ENCODE results near the gene LAMA1.

Gene LAMA1

DNA sequence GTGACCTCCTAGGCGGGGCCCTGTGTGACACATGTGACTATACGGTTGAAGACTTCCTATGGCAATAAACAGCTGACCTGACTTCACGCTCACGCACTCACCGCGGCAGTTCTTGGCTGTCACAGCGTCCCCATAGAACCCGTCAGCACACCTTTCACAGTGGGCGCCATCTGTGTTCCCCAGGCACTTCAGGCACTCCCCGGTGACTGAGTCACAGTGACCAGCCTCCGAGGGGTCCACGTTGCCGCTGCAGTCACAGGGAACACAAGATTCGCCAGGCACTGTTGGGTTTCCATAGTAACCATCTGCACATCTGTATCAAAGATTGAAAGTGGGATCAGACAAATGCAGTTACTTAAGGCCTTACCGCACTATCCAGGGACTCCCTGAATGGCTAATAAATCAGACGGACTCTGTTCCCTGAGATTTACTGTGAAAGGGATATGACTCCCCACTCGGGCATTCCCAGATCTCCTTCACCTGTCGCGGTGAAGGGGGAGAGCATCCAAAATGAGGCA, 94.5 kb downstream of the LAMA1 start:
- H3K9me3 Mint-ChIP-seq = peaks cover 9 to 35% of the 10 kb centered on the region in 2 donors
- no peak overlapping the region for H3K4me3 Mint-ChIP-seq
- DNase-seq = no peak
- ATAC-seq (replicated peaks) = no peak
- H3K4me1 Mint-ChIP-seq (ENCODE audit: low read depth in 2 of 2) = no peaks in the 10 kb centered on the region
- no peaks in the 10 kb centered on the region for H3K36me3 Mint-ChIP-seq (ENCODE audit: insufficient read depth)
- H3K27ac Mint-ChIP-seq = no peak overlapping the region
- no peaks in the 10 kb centered on the region for H3K27me3 Mint-ChIP-seq

DNA sequence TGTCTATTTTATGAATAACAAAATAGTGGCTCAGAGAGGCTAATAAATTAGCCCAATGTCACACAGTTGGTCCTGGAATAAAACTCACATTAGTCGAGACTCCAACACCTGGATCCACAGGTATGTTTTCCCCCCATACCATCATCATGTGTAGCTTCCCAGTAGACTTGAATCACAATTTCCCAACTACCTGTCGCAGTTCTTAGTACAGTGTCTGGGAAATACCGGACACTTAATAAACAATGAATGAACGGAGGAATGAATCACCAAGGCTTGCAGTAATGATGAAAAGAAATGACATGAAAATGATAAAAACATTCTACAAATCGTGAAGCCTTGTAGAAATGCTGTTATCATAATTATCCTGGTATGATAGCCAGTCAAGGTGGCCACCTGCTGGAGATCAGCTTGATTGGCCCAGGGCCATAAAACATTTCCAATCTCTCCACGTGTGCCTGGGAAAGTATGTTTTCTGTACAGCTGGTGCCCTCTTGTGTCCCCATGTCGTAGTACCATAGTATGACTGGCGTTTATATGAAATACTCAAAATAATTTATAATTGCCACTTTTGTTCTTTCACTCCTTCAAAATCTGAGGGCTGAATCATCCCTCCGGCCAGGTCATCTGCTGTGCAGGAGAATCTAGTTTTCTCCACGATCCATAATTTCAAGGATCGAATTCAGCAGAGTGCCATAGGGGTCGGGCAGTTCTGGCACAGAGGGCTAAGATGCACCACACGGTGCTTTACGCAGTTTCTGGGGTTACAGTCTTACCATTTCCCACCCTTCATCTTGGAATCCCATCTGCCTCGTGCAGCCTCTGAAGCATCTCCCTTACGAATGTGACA, 95.4 kb downstream of the LAMA1 start:
- H3K36me3 Mint-ChIP-seq (ENCODE audit: insufficient read depth) = no peaks in the 10 kb centered on the region
- no peaks in the 10 kb centered on the region for H3K27me3 Mint-ChIP-seq
- H3K4me1 Mint-ChIP-seq (ENCODE audit: low read depth in 2 of 2) = no peaks in the 10 kb centered on the region
- H3K4me3 Mint-ChIP-seq = no peak overlapping the region
- DNase-seq (no peak), ATAC-seq (replicated peaks) (no peak)
- H3K9me3 Mint-ChIP-seq = peaks cover 5 to 35% of the 10 kb centered on the region in 2 donors
- no peak overlapping the region for H3K27ac Mint-ChIP-seq

DNA sequence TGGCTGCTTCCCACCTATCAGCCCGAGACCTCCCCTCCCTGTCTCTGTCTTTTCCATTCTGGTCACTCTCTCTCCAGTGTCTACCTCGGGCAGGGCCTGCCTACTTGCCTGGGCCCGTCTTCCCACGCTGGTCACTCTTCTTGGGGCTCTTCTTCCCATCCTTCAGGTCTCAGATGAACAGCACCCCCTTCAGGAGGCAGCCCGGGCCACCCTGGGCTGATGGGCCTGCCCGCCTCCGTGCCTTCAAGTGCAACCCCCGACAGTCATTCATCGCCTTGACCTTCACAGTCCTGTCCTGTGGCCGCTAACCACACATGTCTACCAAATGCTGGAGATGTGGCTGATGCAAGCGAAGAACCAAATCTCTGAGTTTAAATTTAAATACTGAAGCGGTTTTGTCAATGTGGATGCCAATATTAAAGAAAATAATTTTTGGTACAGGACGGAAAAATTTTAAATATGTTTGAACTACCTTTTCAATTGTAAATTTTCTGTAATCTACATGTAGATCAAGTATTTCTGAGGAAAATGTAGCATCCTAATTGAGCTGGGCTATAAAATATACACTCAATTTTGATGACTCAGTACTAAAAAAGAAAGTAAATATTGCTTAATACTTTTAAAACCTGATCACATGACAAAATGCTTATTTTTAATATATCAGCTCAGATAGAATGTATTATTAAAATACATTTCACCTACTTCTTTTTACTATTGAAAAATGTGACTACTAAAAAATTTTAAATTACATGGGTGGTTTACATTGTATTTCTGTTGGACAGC, 96.4 kb downstream of the LAMA1 start:
- Mint-ChIP-seq H3K4me1 (ENCODE audit: low read depth in 2 of 2) (no peaks in the 10 kb centered on the region), H3K27ac (no peak overlapping the region), H3K9me3 (peaks cover 5 to 34% of the 10 kb centered on the region in 2 donors), H3K27me3 (no peaks in the 10 kb centered on the region), H3K36me3 (ENCODE audit: insufficient read depth) (no peaks in the 10 kb centered on the region), H3K4me3 (no peak overlapping the region)
- DNase-seq = no peak
- ATAC-seq (replicated peaks) = no peak

DNA sequence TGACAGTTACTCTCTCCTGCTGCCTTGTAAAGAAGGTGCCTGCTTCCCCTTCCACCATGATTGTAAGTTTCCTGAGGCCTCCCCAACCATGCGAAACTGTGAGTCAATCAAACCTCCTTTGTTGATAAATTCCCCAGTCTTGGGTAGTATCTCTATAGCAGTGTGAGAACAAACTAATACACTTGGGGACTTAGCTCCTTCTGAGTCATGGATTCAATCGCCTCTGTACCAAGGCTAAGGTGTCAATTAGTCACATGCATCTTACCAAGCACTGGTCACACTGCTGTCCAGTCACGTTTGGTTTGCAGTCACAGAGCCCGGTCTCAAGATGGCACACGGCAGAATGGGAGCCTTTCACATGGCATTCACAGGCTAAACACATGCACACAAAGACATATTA, 100.6 kb downstream of the LAMA1 start:
- Mint-ChIP-seq H3K27ac (no peak overlapping the region), H3K36me3 (ENCODE audit: insufficient read depth) (no peaks in the 10 kb centered on the region), H3K4me1 (ENCODE audit: low read depth in 2 of 2) (no peaks in the 10 kb centered on the region), H3K27me3 (no peaks in the 10 kb centered on the region), H3K4me3 (no peak overlapping the region), H3K9me3 (peaks cover 2 to 22% of the 10 kb centered on the region in 2 donors)
- DNase-seq (no peak), ATAC-seq (replicated peaks) (no peak)

DNA sequence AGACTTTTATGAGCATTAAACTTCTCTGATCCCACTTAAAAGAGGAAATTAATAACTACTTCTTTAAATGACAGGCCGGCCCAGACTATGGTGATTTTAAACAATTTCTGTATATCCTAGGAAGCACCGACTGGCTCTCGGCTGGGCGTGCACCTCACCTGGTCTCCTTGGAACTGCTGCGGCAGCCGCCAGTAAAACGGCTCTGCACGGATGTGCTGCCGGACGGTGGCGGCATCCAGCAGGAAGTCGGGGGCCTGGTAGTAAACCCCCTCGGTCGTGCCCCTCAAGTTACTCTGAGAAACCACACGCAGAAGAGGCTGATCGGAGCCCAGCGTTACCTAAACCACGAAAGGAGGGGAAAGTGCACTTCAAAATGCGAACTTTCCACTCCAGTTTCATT, 106.5 kb downstream of the LAMA1 start:
- Mint-ChIP-seq H3K9me3 (peaks cover 3 to 7% of the 10 kb centered on the region in 2 donors), H3K27ac (no peak overlapping the region)

DNA sequence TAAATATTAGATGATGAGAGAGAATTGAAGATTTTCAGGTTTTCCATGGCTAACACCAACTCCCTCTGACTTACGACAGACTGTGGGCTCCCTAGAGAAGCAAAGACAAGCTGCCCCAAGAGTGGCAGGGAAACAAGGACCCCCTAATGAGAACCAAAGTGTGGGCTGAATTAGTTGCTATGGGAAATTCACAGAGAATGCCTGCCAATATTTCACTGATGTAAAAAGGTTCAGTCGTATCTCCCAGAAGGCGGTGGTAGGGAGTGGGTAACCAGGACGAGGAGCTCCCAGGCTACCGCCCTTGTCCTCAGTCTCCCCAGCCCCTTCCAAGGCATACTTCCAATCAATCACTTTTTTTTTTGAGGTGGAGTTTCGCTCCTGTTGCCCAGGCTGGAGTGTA, 113.6 kb downstream of the LAMA1 start:
- DNase-seq = no peak
- Mint-ChIP-seq H3K4me1 (ENCODE audit: low read depth in 2 of 2) (no peaks in the 10 kb centered on the region), H3K27me3 (no peaks in the 10 kb centered on the region), H3K36me3 (ENCODE audit: insufficient read depth) (no peaks in the 10 kb centered on the region), H3K4me3 (no peak overlapping the region), H3K9me3 (peaks cover 2 to 13% of the 10 kb centered on the region in 2 donors), H3K27ac (no peak overlapping the region)
- no peak for ATAC-seq (replicated peaks)

More for the DNA sequence above, 106.5 kb downstream of the LAMA1 start:
- no peak overlapping the region for H3K4me3 Mint-ChIP-seq
- H3K27me3 Mint-ChIP-seq = no peaks in the 10 kb centered on the region
- no peaks in the 10 kb centered on the region for H3K4me1 Mint-ChIP-seq (ENCODE audit: low read depth in 2 of 2)
- H3K36me3 Mint-ChIP-seq (ENCODE audit: insufficient read depth) = no peaks in the 10 kb centered on the region
- ATAC-seq (replicated peaks) (no peak), DNase-seq (no peak)

DNA sequence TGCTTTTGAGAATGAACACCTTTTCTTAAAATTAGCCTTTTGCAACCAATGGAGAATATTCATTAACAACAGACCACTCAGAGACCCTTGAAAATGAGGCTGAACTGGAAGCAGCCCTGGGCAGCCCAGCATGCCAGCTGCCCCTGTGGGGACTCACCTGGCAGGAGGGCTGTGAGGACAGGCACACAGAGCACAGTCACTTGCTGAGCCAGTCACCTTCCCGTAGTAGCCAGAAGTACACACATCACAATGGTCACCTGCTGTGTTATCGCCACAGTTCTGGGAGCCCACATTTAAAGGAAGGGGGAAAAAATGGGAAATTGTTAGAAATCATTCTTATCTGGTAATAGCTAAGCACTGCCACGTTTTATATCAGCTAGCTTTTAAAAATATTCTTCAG, 115.5 kb downstream of the LAMA1 start:
- H3K27ac Mint-ChIP-seq = no peak overlapping the region
- ATAC-seq (replicated peaks) (no peak), DNase-seq (no peak)
- H3K36me3 Mint-ChIP-seq (ENCODE audit: insufficient read depth) = no peaks in the 10 kb centered on the region
- H3K4me1 Mint-ChIP-seq (ENCODE audit: low read depth in 2 of 2) = no peaks in the 10 kb centered on the region
- no peak overlapping the region for H3K4me3 Mint-ChIP-seq
- H3K27me3 Mint-ChIP-seq = no peaks in the 10 kb centered on the region
- H3K9me3 Mint-ChIP-seq = peaks cover 3 to 21% of the 10 kb centered on the region in 2 donors

DNA sequence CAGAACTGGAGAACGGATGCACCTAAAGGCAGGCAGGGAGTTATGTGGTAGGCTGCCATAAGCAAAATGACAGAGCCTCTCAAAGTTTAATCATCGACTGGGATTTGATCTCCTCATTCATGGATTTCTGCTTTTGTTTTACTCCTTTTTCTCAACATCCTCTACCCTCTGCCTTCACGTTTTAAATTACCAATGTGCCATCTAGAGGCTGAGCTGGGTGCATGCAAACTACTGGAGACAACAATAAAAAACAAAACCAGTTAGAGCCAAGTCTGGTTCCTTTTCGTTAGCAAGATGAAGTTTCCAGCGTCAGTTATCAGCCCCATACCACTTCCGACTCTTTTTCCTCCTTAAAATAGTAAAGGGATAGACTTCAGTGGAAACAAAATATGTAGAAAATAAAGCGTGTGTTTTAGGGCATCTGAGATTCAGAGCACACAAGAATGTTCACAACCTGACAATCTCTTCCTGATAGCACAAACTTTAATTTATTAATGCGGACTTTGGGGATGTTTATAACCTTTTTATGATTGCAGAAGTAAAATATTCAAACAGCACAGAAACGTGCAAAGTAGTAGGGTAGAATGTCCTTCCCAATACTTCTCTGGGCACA, 117.0 kb downstream of the LAMA1 start:
- ATAC-seq (replicated peaks) (no peak), DNase-seq (no peak)
- Mint-ChIP-seq H3K36me3 (ENCODE audit: insufficient read depth) (no peaks in the 10 kb centered on the region), H3K27me3 (no peaks in the 10 kb centered on the region), H3K27ac (no peak overlapping the region), H3K4me1 (ENCODE audit: low read depth in 2 of 2) (no peaks in the 10 kb centered on the region), H3K9me3 (peaks cover 3 to 21% of the 10 kb centered on the region in 2 donors), H3K4me3 (no peak overlapping the region)

DNA sequence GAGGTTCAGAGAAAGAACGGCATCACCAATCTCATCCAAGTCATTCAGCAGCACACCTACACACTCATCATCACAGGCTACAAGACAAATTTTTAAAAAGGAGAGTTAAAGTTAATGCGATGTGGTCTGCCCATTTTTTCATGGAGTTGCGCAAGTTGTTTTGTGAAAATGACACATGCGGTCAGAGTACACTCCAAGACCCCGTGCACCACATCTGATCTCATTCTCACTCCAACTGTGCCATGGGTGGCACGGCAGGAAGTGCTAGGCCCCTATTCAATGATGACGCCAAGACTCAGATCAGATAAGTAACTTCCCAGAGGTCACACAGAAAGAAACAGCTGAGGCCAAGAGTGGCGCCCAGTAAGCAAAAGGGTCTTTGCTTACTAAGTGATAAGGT, 119.8 kb downstream of the LAMA1 start:
- Mint-ChIP-seq H3K9me3 (peaks cover 2 to 7% of the 10 kb centered on the region in 2 donors), H3K27me3 (no peaks in the 10 kb centered on the region), H3K36me3 (ENCODE audit: insufficient read depth) (no peaks in the 10 kb centered on the region), H3K4me3 (no peak overlapping the region), H3K27ac (no peak overlapping the region), H3K4me1 (ENCODE audit: low read depth in 2 of 2) (no peaks in the 10 kb centered on the region)
- ATAC-seq (replicated peaks) = no peak
- DNase-seq = no peak

DNA sequence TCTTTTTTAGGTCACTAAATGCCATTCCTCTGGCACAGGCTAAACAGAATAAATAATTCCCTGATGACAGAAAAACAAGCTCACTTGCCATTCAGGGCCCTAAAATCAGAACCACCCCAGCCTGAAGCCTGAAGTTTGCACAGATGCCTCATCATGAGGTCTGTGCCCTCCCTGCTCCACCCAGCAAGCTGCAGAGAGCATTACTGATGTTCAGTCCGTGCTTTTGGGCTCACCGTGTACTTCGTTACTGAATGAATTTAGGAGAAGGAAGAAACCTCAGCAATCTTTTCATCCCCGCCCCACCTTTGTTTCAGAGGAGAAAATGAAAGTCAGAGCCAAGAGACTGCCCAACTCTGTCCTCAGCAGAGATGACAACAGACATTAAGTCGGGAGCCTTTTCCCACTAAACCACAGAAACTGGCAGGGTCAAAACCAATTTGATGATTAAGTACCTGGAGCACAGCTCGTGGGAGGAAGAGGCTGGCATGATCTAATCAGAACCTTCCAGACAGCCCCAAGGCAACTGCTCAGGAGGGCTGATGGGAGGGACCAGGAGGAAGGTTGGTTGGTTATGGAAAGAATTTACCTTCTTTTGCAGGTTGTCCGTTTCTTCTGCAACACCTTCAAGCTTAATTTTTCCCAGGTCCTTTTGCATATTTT, 122.7 kb downstream of the LAMA1 start:
- DNase-seq (no peak), ATAC-seq (replicated peaks) (no peak)
- Mint-ChIP-seq H3K27me3 (no peaks in the 10 kb centered on the region), H3K36me3 (ENCODE audit: insufficient read depth) (no peaks in the 10 kb centered on the region), H3K9me3 (peaks cover 5 to 13% of the 10 kb centered on the region in 2 donors), H3K27ac (no peak overlapping the region), H3K4me3 (no peak overlapping the region), H3K4me1 (ENCODE audit: low read depth in 2 of 2) (no peaks in the 10 kb centered on the region)

DNA sequence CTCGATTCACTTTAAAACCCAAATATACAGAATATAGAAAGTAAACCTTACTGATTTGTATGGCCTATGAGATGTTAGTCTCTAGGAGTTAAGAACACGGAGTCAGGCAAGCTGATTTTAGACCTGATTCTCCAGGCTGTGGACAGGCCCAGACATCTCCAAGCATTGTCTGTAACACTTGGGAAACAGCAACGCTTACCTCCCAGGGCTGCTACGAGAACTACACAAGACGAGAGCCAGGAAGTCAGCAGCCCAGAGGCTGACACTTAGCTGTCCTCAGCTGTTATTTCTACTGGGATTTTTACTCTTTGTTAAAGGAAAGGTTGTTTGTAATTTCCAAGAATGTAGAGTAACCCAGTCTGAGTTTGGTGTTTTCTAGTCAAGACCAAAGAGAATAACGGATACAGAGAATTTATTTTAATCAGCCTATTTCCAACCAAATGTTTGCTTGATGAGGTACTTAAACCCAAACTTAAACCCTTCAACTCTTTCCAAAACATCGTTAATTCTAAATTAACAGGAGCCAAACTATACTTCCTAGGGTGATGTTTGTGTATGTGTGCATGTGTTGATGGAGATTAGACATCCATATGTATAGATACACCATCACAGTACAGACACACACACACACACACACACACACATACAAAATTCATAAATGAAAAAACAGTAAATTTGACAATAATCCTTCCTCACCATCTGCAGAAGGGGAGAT, 123.4 kb downstream of the LAMA1 start:
- H3K27ac Mint-ChIP-seq = no peak overlapping the region
- no peak overlapping the region for H3K4me3 Mint-ChIP-seq
- no peaks in the 10 kb centered on the region for H3K27me3 Mint-ChIP-seq
- peaks cover 5 to 13% of the 10 kb centered on the region in 2 donors for H3K9me3 Mint-ChIP-seq
- ATAC-seq (replicated peaks) (no peak), DNase-seq (no peak)
- no peaks in the 10 kb centered on the region for H3K4me1 Mint-ChIP-seq (ENCODE audit: low read depth in 2 of 2)
- H3K36me3 Mint-ChIP-seq (ENCODE audit: insufficient read depth) = no peaks in the 10 kb centered on the region

DNA sequence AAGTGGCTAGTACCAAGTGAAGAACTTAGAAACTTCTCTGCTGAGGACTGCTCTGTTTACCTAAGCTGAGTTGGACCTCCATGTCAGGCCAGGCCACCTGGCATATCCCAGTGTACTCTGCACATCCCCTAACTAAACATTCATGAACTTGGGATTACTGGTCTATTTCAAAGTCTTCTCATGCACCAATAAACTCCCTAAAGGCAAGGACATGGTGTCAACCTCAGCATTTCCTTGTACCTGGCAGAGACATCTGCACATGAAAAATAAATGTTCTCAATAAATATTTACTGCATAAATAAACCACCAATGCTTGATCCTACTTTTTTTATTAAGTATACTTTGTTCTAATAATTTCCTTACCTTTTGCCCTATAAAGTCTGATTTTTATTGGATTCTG, 124.8 kb downstream of the LAMA1 start:
- H3K27ac Mint-ChIP-seq = no peak overlapping the region
- no peaks in the 10 kb centered on the region for H3K4me1 Mint-ChIP-seq (ENCODE audit: low read depth in 2 of 2)
- DNase-seq = no peak
- no peaks in the 10 kb centered on the region for H3K27me3 Mint-ChIP-seq
- ATAC-seq (replicated peaks) = no peak
- no peaks in the 10 kb centered on the region for H3K36me3 Mint-ChIP-seq (ENCODE audit: insufficient read depth)
- H3K9me3 Mint-ChIP-seq = peaks cover 5 to 11% of the 10 kb centered on the region in 2 donors
- no peak overlapping the region for H3K4me3 Mint-ChIP-seq

DNA sequence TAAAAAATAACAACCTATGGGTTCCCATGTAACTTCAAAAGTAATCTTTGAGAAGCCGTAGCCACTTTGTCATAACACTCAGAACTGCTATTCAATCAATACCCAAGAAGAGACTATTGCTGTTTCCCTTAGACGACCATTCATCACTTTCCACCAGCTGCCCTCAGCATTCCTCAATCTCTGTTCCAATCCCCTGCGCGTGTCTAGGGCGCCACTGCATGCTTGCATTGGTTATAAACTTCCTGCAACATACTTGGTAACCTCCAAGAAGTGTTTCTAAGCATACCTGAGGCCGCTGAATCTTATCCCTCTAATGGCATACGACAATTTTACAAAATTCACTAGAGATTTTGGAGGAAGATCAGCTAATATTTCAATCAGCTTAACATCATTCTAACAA, 134.2 kb downstream of the LAMA1 start:
- H3K9me3 Mint-ChIP-seq = no peaks in the 10 kb centered on the region
- H3K4me3 Mint-ChIP-seq = no peak overlapping the region

More for the DNA sequence above, 134.2 kb downstream of the LAMA1 start:
- ATAC-seq (replicated peaks) (no peak), DNase-seq (no peak)
- Mint-ChIP-seq H3K4me1 (ENCODE audit: low read depth in 2 of 2) (no peaks in the 10 kb centered on the region), H3K36me3 (ENCODE audit: insufficient read depth) (no peaks in the 10 kb centered on the region), H3K27ac (no peak overlapping the region), H3K27me3 (no peaks in the 10 kb centered on the region)

Data from effector memory CD8-positive, alpha-beta T cell (primary cell).